Mammary epithelial cell (primary cell): ENCODE measurements around the gene CSF2RB.

ENCODE experiments used
- CTCF ChIP-seq, 2 donors: IDR thresholded peaks in 1 of 2; conservative IDR thresholded peaks in 1 of 2; 2 replicates each; pipeline ENCODE4 v1.5.1; 2011 to 2012; ENCODE audit warnings: inconsistent platforms in 2 of 2, low read length in 2 of 2, mild to moderate bottlenecking in 2 of 2, control low read depth in 1 of 2, low read depth in 1 of 2; ENCODE audit not compliant: insufficient read depth in 1 of 2; ENCODE audit errors: extremely low read depth in 1 of 2
- EZH2 ChIP-seq: IDR thresholded peaks from 2 replicates; pipeline ENCODE4 v1.6.1; 2012; ENCODE audit warnings: low read length, inconsistent platforms, borderline replicate concordance

DNA sequence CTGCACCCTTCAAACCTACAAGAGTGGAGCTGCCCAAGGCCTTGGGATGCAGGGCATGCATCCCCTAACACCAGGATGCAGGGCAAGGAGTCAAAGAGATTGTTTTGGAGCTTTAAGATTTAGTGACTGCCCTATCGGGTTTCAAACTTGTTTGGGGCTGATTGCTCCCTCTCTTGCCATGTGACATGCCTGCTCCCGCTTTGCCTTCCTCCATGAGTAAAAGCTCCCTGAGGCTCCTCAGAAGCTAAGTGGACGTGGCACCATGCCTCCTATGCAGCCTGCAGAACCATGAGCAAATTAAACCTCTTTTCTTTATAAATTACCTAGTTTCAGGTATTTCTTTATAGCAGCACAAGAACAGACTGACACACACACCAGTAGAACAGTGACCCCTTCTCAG is 15.8 kb upstream of the CSF2RB start:
- TF ChIP-seq CTCF (conservative IDR thresholded peaks at IDR 0.05 in 1 of 2, IDR thresholded peaks at IDR 0.05 in 1 of 2; ENCODE audit: extremely low read depth in 1 of 2, insufficient read depth in 1 of 2, low read depth in 1 of 2, low read length in 2 of 2) (no peak), EZH2 (no peak)
